Measurements from ENCODE around the gene PHIP.

Gene PHIP

DNA sequence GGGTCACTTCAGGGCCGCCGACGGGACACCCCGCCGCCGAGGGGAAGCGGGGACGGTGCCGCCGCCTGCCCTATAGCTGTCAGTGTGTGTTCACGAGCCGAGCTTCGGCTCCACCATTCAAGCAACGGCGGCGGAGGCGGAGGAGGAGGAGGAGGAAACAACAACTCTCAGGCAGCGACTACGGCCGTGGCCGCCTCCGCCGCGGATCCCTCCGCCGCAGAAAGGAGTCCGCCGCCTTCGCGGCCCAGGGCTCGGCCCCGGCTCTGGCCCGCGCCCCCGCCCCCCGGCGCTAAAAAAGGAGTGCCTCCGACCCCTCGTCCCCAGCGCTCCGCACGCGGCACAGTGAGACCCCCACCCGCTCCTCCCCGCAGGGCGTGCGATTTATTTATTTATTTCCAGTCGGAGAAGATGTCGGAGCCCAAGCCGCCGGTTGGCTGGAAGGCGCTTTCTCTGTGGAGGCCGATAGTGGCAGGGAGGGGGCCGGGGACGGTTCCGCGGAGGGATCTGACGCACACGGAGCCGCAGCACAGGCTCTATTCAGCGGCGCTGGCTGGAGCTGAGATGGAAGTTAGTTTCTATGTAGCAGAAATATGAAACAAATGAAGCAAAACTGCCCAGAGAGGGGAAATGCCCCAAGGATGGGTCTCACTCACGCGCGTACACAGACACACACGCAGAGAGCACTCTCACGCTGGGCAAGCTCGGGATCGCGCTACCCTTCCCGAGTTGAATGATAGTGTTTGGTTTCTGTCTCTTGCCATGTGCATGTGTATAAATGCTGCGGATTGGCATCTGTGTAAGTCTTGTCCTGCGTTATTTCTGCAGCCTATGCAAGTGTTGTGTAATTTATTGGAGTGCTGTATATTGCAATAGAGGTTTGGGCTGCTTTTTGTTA is at the start of gene PHIP:
PHIP (minus strand) TSS at position 180 of the 895 bp plus-strand sequence. CDS start 186 bp downstream, outside the sequence.
- DNase-seq (ENCODE audit: extremely low read depth, low read depth), result peak; percentile 97
- TF ChIP-seq, protein P1, sequence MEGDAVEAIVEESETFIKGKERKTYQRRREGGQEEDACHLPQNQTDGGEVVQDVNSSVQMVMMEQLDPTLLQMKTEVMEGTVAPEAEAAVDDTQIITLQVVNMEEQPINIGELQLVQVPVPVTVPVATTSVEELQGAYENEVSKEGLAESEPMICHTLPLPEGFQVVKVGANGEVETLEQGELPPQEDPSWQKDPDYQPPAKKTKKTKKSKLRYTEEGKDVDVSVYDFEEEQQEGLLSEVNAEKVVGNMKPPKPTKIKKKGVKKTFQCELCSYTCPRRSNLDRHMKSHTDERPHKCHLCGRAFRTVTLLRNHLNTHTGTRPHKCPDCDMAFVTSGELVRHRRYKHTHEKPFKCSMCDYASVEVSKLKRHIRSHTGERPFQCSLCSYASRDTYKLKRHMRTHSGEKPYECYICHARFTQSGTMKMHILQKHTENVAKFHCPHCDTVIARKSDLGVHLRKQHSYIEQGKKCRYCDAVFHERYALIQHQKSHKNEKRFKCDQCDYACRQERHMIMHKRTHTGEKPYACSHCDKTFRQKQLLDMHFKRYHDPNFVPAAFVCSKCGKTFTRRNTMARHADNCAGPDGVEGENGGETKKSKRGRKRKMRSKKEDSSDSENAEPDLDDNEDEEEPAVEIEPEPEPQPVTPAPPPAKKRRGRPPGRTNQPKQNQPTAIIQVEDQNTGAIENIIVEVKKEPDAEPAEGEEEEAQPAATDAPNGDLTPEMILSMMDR (IDR thresholded peaks at IDR 0.05; ENCODE audit: low read depth, low read length), result no peak

DNA sequence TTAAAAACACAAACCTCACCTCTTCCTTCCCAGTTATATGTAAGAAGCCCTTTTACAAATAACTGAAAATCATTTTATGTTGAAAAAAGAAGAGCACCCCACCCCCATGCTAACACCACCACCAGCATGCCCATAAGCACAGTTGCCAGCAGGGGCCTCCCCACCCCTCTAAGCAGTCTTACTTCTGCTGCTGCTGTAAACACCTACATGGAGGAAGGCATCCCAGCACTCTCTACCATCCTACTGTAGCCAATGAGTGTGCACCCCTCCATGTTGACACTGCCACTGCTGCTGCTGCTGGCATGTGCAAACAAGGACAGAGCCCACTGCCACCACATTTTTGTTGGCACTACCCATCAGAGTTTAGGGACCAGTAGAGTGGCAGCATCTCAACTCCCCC is 49.6 kb upstream of the PHIP start:
- TF ChIP-seq, protein P1 (IDR thresholded peaks at IDR 0.05; ENCODE audit: low read depth, low read length), result no peak
- DNase-seq (ENCODE audit: extremely low read depth, low read depth), result no peak

DNA sequence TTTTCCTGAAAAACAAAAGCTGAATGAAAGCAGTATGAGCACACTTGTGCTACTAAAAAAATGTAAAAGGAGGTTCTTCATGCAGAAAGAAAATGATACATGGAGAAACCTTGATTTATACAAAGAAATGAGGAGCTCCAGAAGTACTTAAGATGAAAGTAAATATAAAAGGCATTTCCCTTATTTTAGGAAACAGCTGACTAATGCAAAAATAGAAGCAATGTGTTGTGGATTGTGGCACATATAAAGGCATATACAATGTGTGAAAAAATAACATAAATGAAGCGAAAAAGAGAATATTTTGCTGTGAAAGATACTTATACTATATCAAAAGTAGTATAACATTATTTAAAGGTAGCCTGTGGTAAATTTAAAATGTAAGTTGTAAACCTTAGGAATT is 41.2 kb upstream of the PHIP start:
- TF ChIP-seq, protein P1 (IDR thresholded peaks at IDR 0.05; ENCODE audit: low read depth, low read length), result no peak
- no peak for DNase-seq (ENCODE audit: extremely low read depth, low read depth)

DNA sequence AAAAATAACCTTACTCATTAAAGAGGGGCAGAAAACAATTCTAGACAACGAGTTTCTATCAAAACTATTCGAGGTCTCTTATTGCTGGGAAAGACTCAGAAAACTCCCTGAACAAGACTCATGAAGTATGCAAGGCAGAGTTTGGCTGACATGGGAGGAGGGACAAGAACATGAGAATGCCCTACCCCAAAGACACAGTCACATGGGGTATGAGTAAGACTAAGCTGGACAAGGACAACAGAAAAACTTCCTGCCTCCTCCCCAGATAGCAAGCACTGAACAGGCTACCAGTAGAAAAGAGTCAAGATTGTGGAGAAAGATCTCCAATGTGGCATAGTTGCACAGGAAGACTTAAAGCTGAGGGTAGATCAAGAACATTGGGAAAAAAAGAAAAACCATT is 39.7 kb upstream of the PHIP start:
- TF ChIP-seq, protein P1 (IDR thresholded peaks at IDR 0.05; ENCODE audit: low read depth, low read length), result no peak
- no peak for DNase-seq (ENCODE audit: extremely low read depth, low read depth)

DNA sequence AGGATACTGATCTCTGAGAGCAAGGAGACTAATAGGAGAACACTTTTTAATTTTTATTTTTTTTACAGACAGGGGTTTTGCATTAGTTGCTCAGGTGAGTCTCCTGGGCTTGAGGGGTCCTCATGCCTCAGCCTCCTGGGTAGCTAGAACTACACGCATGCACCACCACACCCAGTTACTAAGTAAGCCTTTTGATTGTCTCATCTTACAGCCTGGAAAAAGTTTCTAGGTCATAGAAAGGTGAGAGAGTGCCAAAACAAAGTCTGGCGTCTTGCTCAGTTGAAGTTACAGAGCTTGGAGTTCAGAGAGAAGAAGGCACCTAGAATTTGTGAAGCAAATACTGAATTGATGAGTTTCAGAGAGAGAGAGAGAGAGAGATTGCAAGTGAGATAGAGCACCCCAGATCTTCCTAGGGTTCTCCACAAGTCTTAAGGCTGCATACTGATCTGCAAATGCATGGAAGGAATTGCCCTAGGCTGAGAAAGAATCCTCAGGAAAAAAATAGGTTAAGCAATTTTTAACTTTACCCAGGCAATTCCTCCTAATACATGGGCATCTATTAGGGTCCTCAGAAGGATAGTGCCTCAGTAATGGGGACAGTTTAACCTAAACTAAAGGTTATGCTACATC is 37.6 kb upstream of the PHIP start:
- TF ChIP-seq, protein P1 (IDR thresholded peaks at IDR 0.05; ENCODE audit: low read depth, low read length), result no peak
- no peak for DNase-seq (ENCODE audit: extremely low read depth, low read depth)

DNA sequence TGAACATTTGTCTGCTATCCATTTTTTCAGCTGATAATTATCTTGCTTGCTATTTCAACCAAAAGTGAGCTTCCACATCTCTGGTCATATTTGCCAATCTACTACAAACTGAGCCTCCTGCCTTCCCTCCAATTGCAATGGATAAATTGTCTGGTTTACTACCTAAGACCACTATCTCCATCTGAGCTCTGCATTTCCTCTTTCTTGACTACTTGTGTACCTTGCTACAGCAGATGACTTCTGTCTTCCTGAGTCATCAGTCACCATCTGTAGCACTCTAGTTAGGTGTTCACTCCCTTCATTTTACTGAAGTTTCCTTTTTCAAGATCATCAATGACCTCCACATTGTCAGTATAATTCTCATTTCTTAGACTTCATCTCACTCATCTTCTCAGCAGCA is 33.5 kb upstream of the PHIP start:
- TF ChIP-seq, protein P1 (IDR thresholded peaks at IDR 0.05; ENCODE audit: low read depth, low read length), result no peak
- DNase-seq (ENCODE audit: extremely low read depth, low read depth), result no peak

DNA sequence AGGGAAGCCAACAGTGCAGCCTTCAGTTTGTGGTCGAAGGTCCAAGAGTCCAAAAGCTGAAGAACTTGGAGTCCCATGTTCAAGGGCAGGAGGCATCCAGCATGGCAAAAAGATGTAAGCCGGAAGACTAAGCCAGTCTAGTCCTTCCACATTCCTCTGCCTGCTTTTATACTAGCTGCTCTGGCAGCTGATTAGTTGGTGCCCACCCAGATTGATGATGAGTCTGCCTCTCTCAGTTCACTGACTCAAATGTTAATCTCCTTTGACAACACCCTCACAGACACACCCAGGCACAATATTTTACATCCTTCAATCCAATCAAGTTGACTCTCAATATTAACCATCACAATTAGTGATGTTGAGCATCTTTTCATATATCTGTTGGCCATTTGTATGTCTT is 23.1 kb upstream of the PHIP start:
- TF ChIP-seq, protein P1 (IDR thresholded peaks at IDR 0.05; ENCODE audit: low read depth, low read length), result no peak
- DNase-seq (ENCODE audit: extremely low read depth, low read depth), result no peak
